GM19463 (cell line): ENCODE results near the gene INTS15.

Experiments
- ATAC-seq: cut with Tn5 transposase; IDR thresholded peaks from one replicate; pipeline ENCODE4 v1.9.1; 2021; ENCODE audit warnings: mild to moderate bottlenecking, moderate library complexity; ENCODE audit not compliant: unreplicated experiment

Gene INTS15

DNA sequence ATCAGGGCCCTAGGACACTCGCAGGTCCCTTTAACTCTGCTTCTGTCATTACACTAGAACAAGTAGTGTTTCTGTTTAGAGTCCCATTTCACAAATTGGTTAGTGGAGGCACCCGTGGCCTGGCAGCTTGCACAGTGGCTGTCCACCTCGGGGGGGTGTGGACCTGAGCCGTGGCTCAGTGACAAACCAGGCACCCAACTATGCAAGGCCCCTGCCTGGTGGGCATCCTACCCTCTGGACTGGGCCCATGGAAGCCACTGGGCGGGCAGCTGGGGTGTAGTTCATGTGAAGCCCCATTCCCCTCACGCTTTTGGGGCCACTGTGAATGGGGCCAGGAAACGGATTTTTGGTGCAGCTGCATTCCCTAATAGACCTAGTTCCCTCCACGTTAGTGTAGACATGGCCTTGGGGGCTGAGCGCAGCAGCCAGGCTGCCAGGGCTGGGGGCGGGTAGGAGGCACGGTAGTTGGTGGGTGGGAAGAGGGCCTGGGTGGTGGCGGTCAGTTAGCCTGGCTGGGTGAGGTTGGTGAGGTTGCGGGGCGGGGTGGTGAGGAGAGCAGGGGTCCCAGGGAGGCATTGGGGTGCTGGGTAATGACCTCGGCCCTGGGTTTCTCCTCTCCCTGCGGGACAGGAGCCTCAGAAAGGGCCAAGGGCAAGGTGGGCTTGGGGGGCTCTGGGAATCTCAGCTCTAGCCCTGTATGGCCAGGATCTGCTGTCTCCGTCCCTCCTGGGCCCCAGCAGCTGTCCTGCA is 66.0 kb downstream of the INTS15 start:
- ATAC-seq: no peak

DNA sequence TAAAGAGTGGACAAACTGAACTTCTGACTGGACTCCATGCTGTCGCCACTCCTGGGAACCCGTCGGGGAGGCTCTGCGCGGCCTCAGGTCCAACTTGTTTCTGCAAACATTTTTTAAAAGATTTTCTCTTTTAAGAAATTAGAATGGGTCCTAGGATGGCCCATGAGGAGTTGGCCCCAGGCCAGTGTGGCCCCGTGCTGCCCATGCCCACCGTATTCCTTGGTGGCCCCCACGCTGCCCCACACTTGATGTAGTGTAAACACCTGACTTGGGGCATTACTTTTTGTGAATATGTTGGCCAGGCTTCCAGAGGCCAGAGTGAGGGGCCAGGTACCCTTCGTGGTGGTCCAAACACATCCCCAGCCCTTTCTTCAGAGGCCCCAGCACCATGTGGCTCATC is 66.6 kb downstream of the INTS15 start:
- ATAC-seq: no peak
